PFSK-1 (cell line): Measurements from ENCODE around the gene SLC6A2.

Experiments
- FOXP2 ChIP-seq: optimal IDR thresholded peaks from 2 replicates; pipeline ENCODE3; 2011; ENCODE audit warnings: borderline replicate concordance, control low read depth, inconsistent platforms; ENCODE audit not compliant: insufficient read depth; ENCODE audit errors: extremely low read length, extremely low read depth
- POLR2AphosphoS5 ChIP-seq: IDR thresholded peaks from 2 replicates; pipeline ENCODE4 v1.6.1; 2012; ENCODE audit warnings: low read depth, mild to moderate bottlenecking, control low read depth, low read length, moderate library complexity
- SIN3A ChIP-seq: IDR thresholded peaks from 2 replicates; pipeline ENCODE4 v1.6.1; 2012; ENCODE audit warnings: mild to moderate bottlenecking, low read length, moderate library complexity, borderline replicate concordance; ENCODE audit not compliant: insufficient read depth
- TAF1 ChIP-seq: IDR thresholded peaks from 2 replicates; pipeline ENCODE4 v1.6.1; 2012; ENCODE audit warnings: low read length, control low read depth, borderline replicate concordance; ENCODE audit not compliant: insufficient read depth
- TF ChIP-seq, protein P1 (sequence below), 2 experiments: IDR thresholded peaks; 2 replicates each; pipeline versions ENCODE4 v1.6.1 to v1.8.0; 2011 to 2012; ENCODE audit warnings: low read depth in 2 of 2, low read length in 2 of 2, control low read depth in 1 of 2, inconsistent platforms in 1 of 2, mild to moderate bottlenecking in 1 of 2, moderate library complexity in 1 of 2; ENCODE audit not compliant: insufficient read depth in 1 of 2

Gene SLC6A2

DNA sequence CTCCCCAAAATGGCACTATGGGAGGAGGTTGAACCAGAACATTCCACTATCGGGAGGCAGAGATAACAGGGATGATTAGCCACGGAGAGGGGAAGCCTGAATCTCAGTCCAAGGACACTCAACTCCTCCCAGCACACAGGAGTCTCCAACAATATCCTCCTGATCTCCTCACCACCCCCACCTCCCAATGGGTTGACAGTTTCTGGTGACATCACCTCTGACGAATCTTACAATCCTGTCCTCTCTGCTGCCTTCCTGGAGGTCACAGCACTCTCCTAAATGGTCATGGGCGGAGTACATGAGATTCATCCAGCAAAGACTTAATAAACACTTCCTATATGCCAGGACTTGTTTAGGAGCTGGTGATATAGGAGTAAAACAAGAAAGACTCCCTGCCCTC is 80.9 kb downstream of the SLC6A2 start:
- TF ChIP-seq FOXP2 (no peak), POLR2AphosphoS5 (no peak), TAF1 (no peak), SIN3A (no peak)
- TF ChIP-seq, protein P1, sequence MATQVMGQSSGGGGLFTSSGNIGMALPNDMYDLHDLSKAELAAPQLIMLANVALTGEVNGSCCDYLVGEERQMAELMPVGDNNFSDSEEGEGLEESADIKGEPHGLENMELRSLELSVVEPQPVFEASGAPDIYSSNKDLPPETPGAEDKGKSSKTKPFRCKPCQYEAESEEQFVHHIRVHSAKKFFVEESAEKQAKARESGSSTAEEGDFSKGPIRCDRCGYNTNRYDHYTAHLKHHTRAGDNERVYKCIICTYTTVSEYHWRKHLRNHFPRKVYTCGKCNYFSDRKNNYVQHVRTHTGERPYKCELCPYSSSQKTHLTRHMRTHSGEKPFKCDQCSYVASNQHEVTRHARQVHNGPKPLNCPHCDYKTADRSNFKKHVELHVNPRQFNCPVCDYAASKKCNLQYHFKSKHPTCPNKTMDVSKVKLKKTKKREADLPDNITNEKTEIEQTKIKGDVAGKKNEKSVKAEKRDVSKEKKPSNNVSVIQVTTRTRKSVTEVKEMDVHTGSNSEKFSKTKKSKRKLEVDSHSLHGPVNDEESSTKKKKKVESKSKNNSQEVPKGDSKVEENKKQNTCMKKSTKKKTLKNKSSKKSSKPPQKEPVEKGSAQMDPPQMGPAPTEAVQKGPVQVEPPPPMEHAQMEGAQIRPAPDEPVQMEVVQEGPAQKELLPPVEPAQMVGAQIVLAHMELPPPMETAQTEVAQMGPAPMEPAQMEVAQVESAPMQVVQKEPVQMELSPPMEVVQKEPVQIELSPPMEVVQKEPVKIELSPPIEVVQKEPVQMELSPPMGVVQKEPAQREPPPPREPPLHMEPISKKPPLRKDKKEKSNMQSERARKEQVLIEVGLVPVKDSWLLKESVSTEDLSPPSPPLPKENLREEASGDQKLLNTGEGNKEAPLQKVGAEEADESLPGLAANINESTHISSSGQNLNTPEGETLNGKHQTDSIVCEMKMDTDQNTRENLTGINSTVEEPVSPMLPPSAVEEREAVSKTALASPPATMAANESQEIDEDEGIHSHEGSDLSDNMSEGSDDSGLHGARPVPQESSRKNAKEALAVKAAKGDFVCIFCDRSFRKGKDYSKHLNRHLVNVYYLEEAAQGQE (IDR thresholded peaks at IDR 0.05; ENCODE audit: insufficient read depth in 1 of 2, low read depth in 2 of 2, low read length in 2 of 2) = no peak

DNA sequence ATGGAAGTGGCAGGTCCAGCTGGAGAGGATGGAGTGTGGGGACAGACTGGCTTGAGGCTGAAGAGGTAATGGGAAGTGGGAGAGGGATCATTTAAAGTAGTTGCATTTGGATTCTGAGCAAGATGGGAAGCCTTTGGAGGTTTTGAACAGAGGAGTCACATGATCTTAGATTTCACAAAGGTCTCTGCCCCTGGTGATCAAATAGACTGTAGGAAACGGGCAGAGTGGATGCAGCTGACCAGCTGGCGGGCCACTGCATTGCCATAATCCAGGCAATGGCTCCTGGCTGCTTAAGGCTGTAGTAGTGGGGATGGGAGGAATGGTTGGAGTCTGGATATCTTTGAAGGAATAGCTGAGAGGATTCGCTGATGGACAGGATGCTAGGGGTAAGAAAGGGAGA is 81.5 kb downstream of the SLC6A2 start:
- TF ChIP-seq SIN3A = no peak
- TF ChIP-seq TAF1 = no peak
- TF ChIP-seq, protein P1 (IDR thresholded peaks at IDR 0.05; ENCODE audit: insufficient read depth in 1 of 2, low read depth in 2 of 2, low read length in 2 of 2) = no peak
- TF ChIP-seq FOXP2 = no peak
- no peak for TF ChIP-seq POLR2AphosphoS5

DNA sequence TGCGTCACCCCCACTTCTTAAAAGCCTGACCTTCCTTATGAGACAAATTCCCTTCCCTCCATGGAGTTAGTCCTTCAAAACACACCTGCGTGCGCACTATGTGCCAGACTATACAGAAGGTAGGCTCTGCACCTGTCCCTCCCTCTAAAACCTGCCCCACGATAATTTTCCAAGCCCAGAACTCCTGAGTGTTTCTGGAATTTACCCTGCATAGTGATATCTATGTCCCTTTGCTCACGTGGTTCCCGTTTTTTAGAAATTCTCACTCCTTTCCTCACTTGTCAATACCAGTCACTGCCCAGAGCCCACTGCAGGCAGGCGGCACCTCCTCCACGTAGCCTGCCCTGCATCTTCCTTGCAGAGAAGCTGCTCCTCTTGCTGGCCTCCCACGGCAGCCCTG is 82.2 kb downstream of the SLC6A2 start:
- TF ChIP-seq TAF1 (no peak), FOXP2 (no peak), POLR2AphosphoS5 (no peak), SIN3A (no peak)
- TF ChIP-seq, protein P1 (IDR thresholded peaks at IDR 0.05; ENCODE audit: insufficient read depth in 1 of 2, low read depth in 2 of 2, low read length in 2 of 2) = no peak

DNA sequence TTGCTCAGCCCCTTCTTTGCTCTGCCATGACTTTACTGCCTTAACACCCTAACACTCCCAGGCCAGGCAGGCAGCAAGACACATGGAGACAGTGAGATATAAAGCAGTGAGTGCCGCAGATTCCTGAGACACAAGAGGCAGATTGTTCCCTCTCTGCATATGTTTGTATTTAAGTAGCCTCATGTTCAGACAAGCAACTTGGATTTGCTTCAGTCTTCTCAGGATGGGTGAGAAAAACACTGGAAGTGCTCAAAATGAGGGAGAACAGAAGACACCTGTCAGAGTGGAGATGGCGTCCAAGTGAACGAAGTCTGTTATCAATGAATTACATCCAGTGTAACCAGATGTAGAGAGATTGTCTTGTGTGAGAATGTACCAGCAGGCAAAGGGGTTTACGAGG is 90.3 kb downstream of the SLC6A2 start:
- TF ChIP-seq, protein P1 (IDR thresholded peaks at IDR 0.05; ENCODE audit: insufficient read depth in 1 of 2, low read depth in 2 of 2, low read length in 2 of 2) = no peak
- TF ChIP-seq SIN3A (no peak), TAF1 (no peak), POLR2AphosphoS5 (no peak), FOXP2 (no peak)

DNA sequence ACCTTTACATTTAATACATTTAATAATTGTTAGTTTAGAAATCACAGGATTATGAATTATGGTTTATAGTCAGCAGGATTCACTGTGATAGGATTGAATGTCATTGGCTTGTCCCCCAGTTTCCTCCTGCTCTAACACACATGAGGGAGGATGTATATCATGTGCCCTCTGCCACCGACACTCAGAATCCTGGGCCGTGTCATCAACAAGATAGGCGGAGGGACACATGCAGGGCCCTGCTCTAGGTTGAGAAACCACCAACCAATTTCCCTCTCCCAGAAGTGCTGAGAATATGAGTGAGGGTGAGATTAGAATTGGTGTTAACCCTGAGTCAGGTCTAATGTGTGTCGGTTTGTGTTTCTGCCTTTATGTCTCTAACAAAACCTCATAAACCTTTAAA is 92.0 kb downstream of the SLC6A2 start:
- TF ChIP-seq, protein P1 (IDR thresholded peaks at IDR 0.05; ENCODE audit: insufficient read depth in 1 of 2, low read depth in 2 of 2, low read length in 2 of 2) = no peak
- no peak for TF ChIP-seq FOXP2
- no peak for TF ChIP-seq SIN3A
- no peak for TF ChIP-seq TAF1
- TF ChIP-seq POLR2AphosphoS5 = no peak
